ENCODE results near the gene CYSTM1. TPM values are rescaled to one million over a fixed set of nuclear protein-coding genes. Genes with fewer than 3 reads are reported as not detected.
A peak's percentile ranks its signal among the peaks of the same experiment; 100 is the strongest.

The CYSTM1 gene
- total RNA-seq, 2 donors from 2014 or later, result 64.9 to 89.5 TPM

- DNase-seq (ENCODE audit: low spot score) (no peak), ATAC-seq (ENCODE audit: insufficient number of reproducible peaks, low FRiP score, low read depth) (no peak)
- H3K27ac ChIP-seq, result no peak overlapping the region
- no peak overlapping the region for H3K4me3 ChIP-seq
- TF ChIP-seq, protein P1, sequence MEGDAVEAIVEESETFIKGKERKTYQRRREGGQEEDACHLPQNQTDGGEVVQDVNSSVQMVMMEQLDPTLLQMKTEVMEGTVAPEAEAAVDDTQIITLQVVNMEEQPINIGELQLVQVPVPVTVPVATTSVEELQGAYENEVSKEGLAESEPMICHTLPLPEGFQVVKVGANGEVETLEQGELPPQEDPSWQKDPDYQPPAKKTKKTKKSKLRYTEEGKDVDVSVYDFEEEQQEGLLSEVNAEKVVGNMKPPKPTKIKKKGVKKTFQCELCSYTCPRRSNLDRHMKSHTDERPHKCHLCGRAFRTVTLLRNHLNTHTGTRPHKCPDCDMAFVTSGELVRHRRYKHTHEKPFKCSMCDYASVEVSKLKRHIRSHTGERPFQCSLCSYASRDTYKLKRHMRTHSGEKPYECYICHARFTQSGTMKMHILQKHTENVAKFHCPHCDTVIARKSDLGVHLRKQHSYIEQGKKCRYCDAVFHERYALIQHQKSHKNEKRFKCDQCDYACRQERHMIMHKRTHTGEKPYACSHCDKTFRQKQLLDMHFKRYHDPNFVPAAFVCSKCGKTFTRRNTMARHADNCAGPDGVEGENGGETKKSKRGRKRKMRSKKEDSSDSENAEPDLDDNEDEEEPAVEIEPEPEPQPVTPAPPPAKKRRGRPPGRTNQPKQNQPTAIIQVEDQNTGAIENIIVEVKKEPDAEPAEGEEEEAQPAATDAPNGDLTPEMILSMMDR (IDR thresholded peaks at IDR 0.05), result no peak
- no peaks in the 10 kb centered on the region for H3K27me3 ChIP-seq (replicated peaks; ENCODE audit: insufficient read depth)
- H3K9me3 ChIP-seq, result no peaks in the 10 kb centered on the region
- H3K4me1 ChIP-seq (ENCODE audit: control insufficient read depth in 1 of 2, low read depth in 2 of 2), result peaks cover 0 to 4% of the 10 kb centered on the region in 2 donors
- H3K36me3 ChIP-seq, result no peaks in the 10 kb centered on the region
Observed at GRCh38 chr5:140282266-140282665, 107.3 kb downstream of the CYSTM1 start.

GRCh38 chr5:140284013-140284412 is 109.0 kb downstream of the CYSTM1 start:
- ATAC-seq (ENCODE audit: insufficient number of reproducible peaks, low FRiP score, low read depth), result no peak
- no peak for DNase-seq (ENCODE audit: low spot score)
- Histone ChIP-seq H3K27ac (no peak overlapping the region), H3K36me3 (no peaks in the 10 kb centered on the region), H3K4me1 (ENCODE audit: control insufficient read depth in 1 of 2, low read depth in 2 of 2) (peaks cover 0 to 4% of the 10 kb centered on the region in 2 donors), H3K4me3 (no peak overlapping the region), H3K27me3 (replicated peaks; ENCODE audit: insufficient read depth) (no peaks in the 10 kb centered on the region), H3K9me3 (no peaks in the 10 kb centered on the region)
- TF ChIP-seq, protein P1 (IDR thresholded peaks at IDR 0.05), result no peak

DNA sequence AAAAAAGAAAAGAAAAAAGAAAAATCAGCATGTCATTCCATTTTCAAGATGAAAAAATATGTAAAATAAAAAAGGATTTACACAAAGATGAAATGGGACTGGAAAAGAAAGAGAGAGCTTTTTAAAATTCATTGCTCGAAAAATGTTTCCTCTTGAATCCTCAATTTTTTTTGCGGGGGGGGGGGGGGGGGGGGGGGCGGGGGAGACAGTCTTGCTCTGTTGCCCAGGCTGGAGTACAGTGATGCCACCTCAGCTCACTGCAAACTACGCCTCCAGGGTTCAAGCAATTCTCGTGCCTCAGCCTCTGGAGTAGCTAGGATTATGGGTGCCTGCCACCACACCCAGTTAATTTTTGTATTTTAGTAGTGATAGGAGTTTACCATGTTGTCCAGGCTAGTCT is 111.4 kb downstream of the CYSTM1 start:
- Histone ChIP-seq H3K36me3 (no peaks in the 10 kb centered on the region), H3K27me3 (replicated peaks; ENCODE audit: insufficient read depth) (no peaks in the 10 kb centered on the region), H3K4me1 (ENCODE audit: control insufficient read depth in 1 of 2, low read depth in 2 of 2) (peaks cover 6 to 8% of the 10 kb centered on the region in 2 donors), H3K27ac (no peak overlapping the region), H3K4me3 (no peak overlapping the region), H3K9me3 (no peaks in the 10 kb centered on the region)
- TF ChIP-seq, protein P1 (IDR thresholded peaks at IDR 0.05), result no peak
- ATAC-seq (ENCODE audit: insufficient number of reproducible peaks, low FRiP score, low read depth) (no peak), DNase-seq (ENCODE audit: low spot score) (no peak)

DNA sequence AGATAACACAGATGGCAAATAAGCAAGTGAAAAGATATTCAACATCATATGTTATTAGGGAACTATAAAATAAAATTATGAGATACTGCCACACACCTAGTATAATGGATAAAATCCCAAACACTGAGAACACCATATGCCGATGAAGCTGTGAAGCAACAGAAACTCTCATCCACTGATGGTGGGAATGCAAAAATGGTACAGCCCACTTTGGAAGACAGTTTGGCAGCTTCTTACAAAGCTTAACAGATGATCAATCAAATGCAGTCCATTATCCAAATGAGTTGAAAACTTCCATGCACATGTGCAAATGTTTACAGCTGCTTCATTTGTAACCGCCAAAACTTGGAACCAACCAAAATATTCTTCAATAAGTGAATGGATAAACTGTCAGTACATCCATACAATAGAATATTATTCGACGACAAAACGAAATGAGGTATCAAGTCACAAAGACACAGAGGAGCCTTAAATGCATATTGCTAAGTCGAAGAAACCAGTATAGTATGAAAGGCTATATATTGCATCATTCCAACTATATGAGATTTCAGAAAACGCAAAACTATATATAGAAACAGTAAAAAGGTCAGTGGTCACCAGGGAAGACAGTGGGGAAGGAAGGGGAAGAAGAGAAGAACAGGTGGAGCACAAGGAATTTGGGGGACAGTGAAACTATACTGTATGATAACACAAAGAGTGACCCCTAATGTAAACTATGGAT is 113.0 kb downstream of the CYSTM1 start:
- H3K4me1 ChIP-seq (ENCODE audit: control insufficient read depth in 1 of 2, low read depth in 2 of 2), result peaks cover 16 to 24% of the 10 kb centered on the region in 2 donors
- no peak overlapping the region for H3K27ac ChIP-seq
- H3K4me3 ChIP-seq, result no peak overlapping the region
- no peaks in the 10 kb centered on the region for H3K9me3 ChIP-seq
- H3K27me3 ChIP-seq (replicated peaks; ENCODE audit: insufficient read depth), result no peaks in the 10 kb centered on the region
- ATAC-seq (ENCODE audit: insufficient number of reproducible peaks, low FRiP score, low read depth) (no peak), DNase-seq (ENCODE audit: low spot score) (no peak)
- H3K36me3 ChIP-seq, result no peaks in the 10 kb centered on the region
- TF ChIP-seq, protein P1 (IDR thresholded peaks at IDR 0.05), result no peak

DNA sequence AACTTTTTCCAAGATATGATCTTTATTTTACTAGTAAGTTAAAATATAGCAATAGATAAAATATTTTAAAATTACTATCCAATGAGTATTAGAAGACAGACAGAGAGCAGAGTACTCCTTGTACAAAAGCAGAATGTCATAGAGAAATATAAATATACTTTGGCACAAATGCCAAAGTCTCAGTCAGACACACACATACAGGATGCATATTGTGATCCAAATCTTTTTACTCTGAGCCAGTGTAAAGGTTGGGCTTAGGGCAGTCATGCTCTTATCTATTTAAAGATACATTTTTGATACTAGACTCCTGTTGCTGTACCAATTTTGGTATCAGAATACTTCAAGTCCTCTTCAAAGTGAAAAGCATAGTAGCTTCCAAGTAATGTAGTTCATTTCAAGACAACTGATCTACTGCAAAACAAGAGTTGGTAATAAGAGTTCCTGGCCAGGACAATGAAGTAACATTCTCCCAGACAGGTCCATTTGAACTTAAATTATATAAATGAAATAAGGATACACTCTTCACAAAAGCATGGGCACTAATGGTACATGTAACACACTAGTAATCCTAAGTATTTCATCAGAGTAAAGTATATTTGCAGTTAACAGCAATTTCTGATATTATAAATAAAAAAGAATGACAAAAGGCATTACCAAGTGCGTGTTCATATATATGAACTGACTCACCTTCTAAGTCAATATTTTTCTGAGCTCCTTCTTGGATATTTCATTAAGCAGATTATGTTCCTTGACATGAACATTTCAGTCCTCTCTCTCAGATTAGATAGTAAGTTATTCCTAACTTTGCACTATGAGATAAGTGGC is 117.4 kb downstream of the CYSTM1 start:
- TF ChIP-seq, protein P1 (IDR thresholded peaks at IDR 0.05), result no peak
- H3K27ac ChIP-seq, result peak overlapping the region; percentile 48 to 67
- no peaks in the 10 kb centered on the region for H3K27me3 ChIP-seq (replicated peaks; ENCODE audit: insufficient read depth)
- H3K9me3 ChIP-seq, result no peaks in the 10 kb centered on the region
- no peaks in the 10 kb centered on the region for H3K36me3 ChIP-seq
- ATAC-seq (ENCODE audit: insufficient number of reproducible peaks, low FRiP score, low read depth) (no peak), DNase-seq (ENCODE audit: low spot score) (no peak)
- no peak overlapping the region for H3K4me3 ChIP-seq
- H3K4me1 ChIP-seq (ENCODE audit: control insufficient read depth in 1 of 2, low read depth in 2 of 2), result peaks cover 42 to 67% of the 10 kb centered on the region in 2 donors
